Lung (tissue), 12 donors: ENCODE results near the gene MYL5. TPM values are rescaled to one million over a fixed set of nuclear protein-coding genes. Genes with fewer than 3 reads are reported as not detected.
A peak's percentile ranks its signal among the peaks of the same experiment; 100 is the strongest.

Source experiments
- ATAC-seq: fragments of 200-7000 bp; cut with Tn5 transposase; one replicate; pipeline ENCODE4 v1.9.1; 2020; ENCODE audit warnings: moderate number of reproducible peaks; ENCODE audit not compliant: insufficient read depth, low FRiP score
- DNase-seq, 3 donors: peaks; one replicate each; pipeline ENCODE4 v3.0.0-alpha.2; 2013 to 2017
- H3K27ac ChIP-seq, 2 donors: one replicate each; pipeline ENCODE4 v1.5.1; 2013; ENCODE audit warnings: mild to moderate bottlenecking in 2 of 2, moderate library complexity in 2 of 2, control low read depth in 1 of 2, inconsistent platforms in 1 of 2, low read depth in 1 of 2, low read length in 1 of 2
- H3K27me3 ChIP-seq, 3 donors: one replicate each; pipeline ENCODE4 v1.5.1; 2013; ENCODE audit warnings: low read length in 2 of 3; ENCODE audit not compliant: control insufficient read depth in 3 of 3, insufficient read depth in 3 of 3
- H3K36me3 ChIP-seq, 4 donors: one replicate each; pipeline ENCODE4 v1.5.1; 2013; ENCODE audit warnings: low read length in 4 of 4, mild to moderate bottlenecking in 1 of 4, moderate library complexity in 1 of 4; ENCODE audit not compliant: control insufficient read depth in 4 of 4, insufficient read depth in 4 of 4
- H3K4me1 ChIP-seq, 5 donors: one replicate each; pipeline ENCODE4 v1.5.1; 2013; ENCODE audit warnings: low read length in 5 of 5, mild to moderate bottlenecking in 2 of 5, moderate library complexity in 1 of 5; ENCODE audit not compliant: control insufficient read depth in 5 of 5, insufficient read depth in 5 of 5
- H3K4me3 ChIP-seq: one replicate; pipeline ENCODE4 v1.5.1; 2013; ENCODE audit warnings: mild to moderate bottlenecking, control low read depth, moderate library complexity
- H3K9ac ChIP-seq, 2 donors: one replicate each; pipeline ENCODE4 v1.5.1; 2013; ENCODE audit warnings: low read length in 2 of 2, control low read depth in 1 of 2; ENCODE audit not compliant: insufficient read depth in 1 of 2
- H3K9me3 ChIP-seq, 4 donors: one replicate each; pipeline ENCODE4 v1.5.1; 2013; ENCODE audit warnings: low read length in 3 of 4, mild to moderate bottlenecking in 1 of 4, moderate library complexity in 1 of 4; ENCODE audit not compliant: control insufficient read depth in 4 of 4, insufficient read depth in 3 of 4
- WGBS, 2 donors: extraction: QIAGEN DNeasy Blood & Tissue Kit; methylation state at CpG; one replicate each; pipeline ENCODE4 v1.1.7; 2013; 5-methylcytosine and 5-hydroxymethylcytosine counted together
- polyA plus RNA-seq, 2 donors: library from polyadenylated mRNA; stranded (reverse); fragments of 200-250 nt; gene quantifications; one replicate each; pipeline ENCODE4 v1.2.1, GENCODE V29; 2013
- total RNA-seq, 2 donors: library from RNA; depleted of rRNA in 1 of 2; stranded (reverse); fragments of >200 nt in 1 of 2; gene quantifications; one replicate each; pipeline ENCODE4 v1.2.1, GENCODE V29; 2014 to 2021
- TF ChIP-seq, protein P1 (sequence below): IDR thresholded peaks from 2 replicates; pipeline ENCODE4 v1.5.1; 2012; ENCODE audit warnings: mild to moderate bottlenecking; ENCODE audit errors: control extremely low read depth, extremely low read depth
- donor health status: control.
- donor health status: control.
- donor health status: Bipolar disorder and iron deficiency.
- donor health status: healthy.
- donor health status: DM: yes; HTN: yes; CAD: no.

MYL5 gene
- total and polyA plus RNA-seq, 4 donors: 5.6 to 20.0 (median 10.5) TPM

DNA sequence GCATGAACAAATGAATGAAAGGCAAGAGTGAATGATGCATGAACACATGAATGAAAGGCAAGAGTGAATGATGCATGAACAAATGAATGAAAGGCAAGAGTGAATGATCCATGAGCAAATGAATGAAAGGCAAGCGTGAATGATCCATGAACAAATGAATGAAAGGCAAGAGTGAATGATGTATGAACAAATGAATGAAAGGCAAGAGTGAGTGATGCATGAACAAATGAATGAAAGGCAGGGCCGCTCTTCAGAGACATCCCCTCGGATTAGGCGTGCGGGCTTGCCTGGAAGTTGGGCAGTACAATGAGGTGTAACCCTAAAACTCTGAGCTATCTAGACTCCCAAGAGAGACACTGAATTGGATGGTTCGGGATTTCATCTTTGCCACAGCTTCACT lies 35.0 kb downstream of the MYL5 start:
- no peak overlapping the region for H3K27ac ChIP-seq
- WGBS, 2 donors: 90 to 91% methylated on average over 6 of the region's 6 CpGs
- H3K9ac ChIP-seq: no peak overlapping the region
- H3K36me3 ChIP-seq: peaks cover 0 to 5% (median 1%) of the 10 kb centered on the region in 4 donors
- DNase-seq (no peak), ATAC-seq (no peak)
- peaks cover 6 to 23% (median 11%) of the 10 kb centered on the region in 5 donors for H3K4me1 ChIP-seq
- TF ChIP-seq, protein P1, sequence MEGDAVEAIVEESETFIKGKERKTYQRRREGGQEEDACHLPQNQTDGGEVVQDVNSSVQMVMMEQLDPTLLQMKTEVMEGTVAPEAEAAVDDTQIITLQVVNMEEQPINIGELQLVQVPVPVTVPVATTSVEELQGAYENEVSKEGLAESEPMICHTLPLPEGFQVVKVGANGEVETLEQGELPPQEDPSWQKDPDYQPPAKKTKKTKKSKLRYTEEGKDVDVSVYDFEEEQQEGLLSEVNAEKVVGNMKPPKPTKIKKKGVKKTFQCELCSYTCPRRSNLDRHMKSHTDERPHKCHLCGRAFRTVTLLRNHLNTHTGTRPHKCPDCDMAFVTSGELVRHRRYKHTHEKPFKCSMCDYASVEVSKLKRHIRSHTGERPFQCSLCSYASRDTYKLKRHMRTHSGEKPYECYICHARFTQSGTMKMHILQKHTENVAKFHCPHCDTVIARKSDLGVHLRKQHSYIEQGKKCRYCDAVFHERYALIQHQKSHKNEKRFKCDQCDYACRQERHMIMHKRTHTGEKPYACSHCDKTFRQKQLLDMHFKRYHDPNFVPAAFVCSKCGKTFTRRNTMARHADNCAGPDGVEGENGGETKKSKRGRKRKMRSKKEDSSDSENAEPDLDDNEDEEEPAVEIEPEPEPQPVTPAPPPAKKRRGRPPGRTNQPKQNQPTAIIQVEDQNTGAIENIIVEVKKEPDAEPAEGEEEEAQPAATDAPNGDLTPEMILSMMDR: no peak
- H3K4me3 ChIP-seq: no peak overlapping the region
- H3K9me3 ChIP-seq: no peaks in the 10 kb centered on the region
- H3K27me3 ChIP-seq: no peaks in the 10 kb centered on the region

GRCh38 chr4:710116-710515 lies 35.8 kb downstream of the MYL5 start:
- H3K9me3 ChIP-seq: no peaks in the 10 kb centered on the region
- WGBS, 2 donors: 62 to 70% methylated on average over 9 of the region's 9 CpGs
- DNase-seq (no peak), ATAC-seq (no peak)
- no peak overlapping the region for H3K9ac ChIP-seq
- H3K4me3 ChIP-seq: no peak overlapping the region
- H3K4me1 ChIP-seq: peaks cover 6 to 19% (median 11%) of the 10 kb centered on the region in 5 donors
- H3K27ac ChIP-seq: peak overlapping the region in 1 of 2 donors; percentile 6
- TF ChIP-seq, protein P1: no peak
- H3K36me3 ChIP-seq: peaks cover 0 to 5% (median 2%) of the 10 kb centered on the region in 4 donors
- H3K27me3 ChIP-seq: no peaks in the 10 kb centered on the region

- H3K9ac ChIP-seq: no peak overlapping the region
- H3K27me3 ChIP-seq: no peaks in the 10 kb centered on the region
- peaks cover 6 to 18% (median 11%) of the 10 kb centered on the region in 5 donors for H3K4me1 ChIP-seq
- H3K36me3 ChIP-seq: peaks cover 0 to 5% (median 2%) of the 10 kb centered on the region in 4 donors
- ATAC-seq (no peak), DNase-seq (no peak)
- no peak overlapping the region for H3K4me3 ChIP-seq
- WGBS, 2 donors: 90 to 96% methylated on average over 13 of the region's 13 CpGs
- TF ChIP-seq, protein P1: no peak
- H3K9me3 ChIP-seq: no peaks in the 10 kb centered on the region
- no peak overlapping the region for H3K27ac ChIP-seq
Observed at GRCh38 chr4:710916-711315, 36.6 kb downstream of the MYL5 start.

DNA sequence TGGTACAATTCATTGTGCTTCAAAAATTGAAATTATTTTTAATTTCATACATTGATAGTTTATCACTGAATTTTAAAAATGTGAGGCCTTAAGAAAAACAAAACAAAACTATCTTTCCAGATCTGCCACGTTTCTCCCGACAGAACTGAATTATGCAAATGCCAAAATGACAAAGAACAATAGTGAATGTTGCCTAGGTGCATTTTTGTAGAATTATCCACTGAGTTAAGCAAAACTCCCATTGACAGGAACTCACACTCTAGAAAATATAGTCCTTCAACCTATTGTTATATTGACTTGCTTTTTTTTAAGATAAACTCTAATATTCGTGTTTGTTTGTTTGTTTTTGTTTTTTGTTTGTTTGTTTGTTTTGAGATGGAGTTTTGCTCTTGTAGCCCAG lies 37.8 kb downstream of the MYL5 start:
- ATAC-seq (no peak), DNase-seq (no peak)
- Histone ChIP-seq H3K4me1 (peaks cover 1 to 14% (median 8%) of the 10 kb centered on the region in 5 donors), H3K27me3 (no peaks in the 10 kb centered on the region), H3K4me3 (no peak overlapping the region), H3K36me3 (peaks cover 0 to 5% (median 2%) of the 10 kb centered on the region in 4 donors), H3K9ac (no peak overlapping the region), H3K27ac (no peak overlapping the region), H3K9me3 (no peaks in the 10 kb centered on the region)
- TF ChIP-seq, protein P1: no peak
- 67 to 83% methylated on average over 3 of the region's 3 CpGs for WGBS, 2 donors
